Measurements from ENCODE around the gene ZNF407.

DNA sequence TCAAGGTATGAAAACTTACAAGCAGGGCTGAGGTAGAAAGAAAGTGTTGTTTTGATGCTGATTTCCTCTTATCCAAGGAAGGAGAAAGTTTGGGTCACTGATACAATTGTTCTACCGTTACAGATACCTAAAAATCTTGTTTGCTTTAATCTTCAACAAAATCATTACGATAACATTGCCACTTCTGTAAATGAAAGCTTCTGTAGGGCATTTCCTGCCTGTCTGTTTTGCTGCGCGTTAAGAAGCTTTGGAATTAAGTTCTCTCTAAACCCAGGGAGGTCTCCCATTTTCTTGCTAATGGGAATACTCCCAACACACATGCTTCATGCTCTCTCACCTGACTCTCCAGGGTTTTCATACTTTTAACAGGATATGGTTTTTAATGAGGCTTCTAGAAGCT lies 352.8 kb downstream of the ZNF407 start:
- TF ChIP-seq CREB5 (CRISPR knock-in tag; IDR thresholded peaks at IDR 0.05; ENCODE audit: low read depth), result no peak
- no peak for TF ChIP-seq ZFP3 (CRISPR knock-in tag; IDR thresholded peaks at IDR 0.05)
- TF ChIP-seq ARNTL (CRISPR knock-in tag; IDR thresholded peaks at IDR 0.05; ENCODE audit: borderline replicate concordance, low read depth), result no peak
- TF ChIP-seq TOX (CRISPR knock-in tag; IDR thresholded peaks at IDR 0.05; ENCODE audit: borderline replicate concordance), result no peak
- TF ChIP-seq ZFP30 (CRISPR knock-in tag; IDR thresholded peaks at IDR 0.05), result no peak
- TF ChIP-seq, protein P1, sequence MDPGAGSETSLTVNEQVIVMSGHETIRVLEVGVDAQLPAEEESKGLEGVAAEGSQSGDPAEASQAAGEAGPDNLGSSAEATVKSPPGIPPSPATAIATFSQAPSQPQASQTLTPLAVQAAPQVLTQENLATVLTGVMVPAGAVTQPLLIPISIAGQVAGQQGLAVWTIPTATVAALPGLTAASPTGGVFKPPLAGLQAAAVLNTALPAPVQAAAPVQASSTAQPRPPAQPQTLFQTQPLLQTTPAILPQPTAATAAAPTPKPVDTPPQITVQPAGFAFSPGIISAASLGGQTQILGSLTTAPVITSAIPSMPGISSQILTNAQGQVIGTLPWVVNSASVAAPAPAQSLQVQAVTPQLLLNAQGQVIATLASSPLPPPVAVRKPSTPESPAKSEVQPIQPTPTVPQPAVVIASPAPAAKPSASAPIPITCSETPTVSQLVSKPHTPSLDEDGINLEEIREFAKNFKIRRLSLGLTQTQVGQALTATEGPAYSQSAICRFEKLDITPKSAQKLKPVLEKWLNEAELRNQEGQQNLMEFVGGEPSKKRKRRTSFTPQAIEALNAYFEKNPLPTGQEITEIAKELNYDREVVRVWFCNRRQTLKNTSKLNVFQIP (CRISPR knock-in tag; IDR thresholded peaks at IDR 0.05; ENCODE audit: borderline replicate concordance, low read depth), result no peak
- TF ChIP-seq RARB (CRISPR knock-in tag; IDR thresholded peaks at IDR 0.05), result no peak
- TF ChIP-seq, protein P2, sequence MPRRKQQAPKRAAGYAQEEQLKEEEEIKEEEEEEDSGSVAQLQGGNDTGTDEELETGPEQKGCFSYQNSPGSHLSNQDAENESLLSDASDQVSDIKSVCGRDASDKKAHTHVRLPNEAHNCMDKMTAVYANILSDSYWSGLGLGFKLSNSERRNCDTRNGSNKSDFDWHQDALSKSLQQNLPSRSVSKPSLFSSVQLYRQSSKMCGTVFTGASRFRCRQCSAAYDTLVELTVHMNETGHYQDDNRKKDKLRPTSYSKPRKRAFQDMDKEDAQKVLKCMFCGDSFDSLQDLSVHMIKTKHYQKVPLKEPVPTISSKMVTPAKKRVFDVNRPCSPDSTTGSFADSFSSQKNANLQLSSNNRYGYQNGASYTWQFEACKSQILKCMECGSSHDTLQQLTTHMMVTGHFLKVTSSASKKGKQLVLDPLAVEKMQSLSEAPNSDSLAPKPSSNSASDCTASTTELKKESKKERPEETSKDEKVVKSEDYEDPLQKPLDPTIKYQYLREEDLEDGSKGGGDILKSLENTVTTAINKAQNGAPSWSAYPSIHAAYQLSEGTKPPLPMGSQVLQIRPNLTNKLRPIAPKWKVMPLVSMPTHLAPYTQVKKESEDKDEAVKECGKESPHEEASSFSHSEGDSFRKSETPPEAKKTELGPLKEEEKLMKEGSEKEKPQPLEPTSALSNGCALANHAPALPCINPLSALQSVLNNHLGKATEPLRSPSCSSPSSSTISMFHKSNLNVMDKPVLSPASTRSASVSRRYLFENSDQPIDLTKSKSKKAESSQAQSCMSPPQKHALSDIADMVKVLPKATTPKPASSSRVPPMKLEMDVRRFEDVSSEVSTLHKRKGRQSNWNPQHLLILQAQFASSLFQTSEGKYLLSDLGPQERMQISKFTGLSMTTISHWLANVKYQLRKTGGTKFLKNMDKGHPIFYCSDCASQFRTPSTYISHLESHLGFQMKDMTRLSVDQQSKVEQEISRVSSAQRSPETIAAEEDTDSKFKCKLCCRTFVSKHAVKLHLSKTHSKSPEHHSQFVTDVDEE (CRISPR knock-in tag; IDR thresholded peaks at IDR 0.05), result no peak
